Activated CD8-positive, alpha-beta T cell treated with anti-CD3 and anti-CD28 coated beads for 36 hours (primary cell): ENCODE measurements around the gene CELF4. TPM values are rescaled to one million over a fixed set of nuclear protein-coding genes. Genes with fewer than 3 reads are reported as not detected.
A peak's percentile ranks its signal among the peaks of the same experiment; 100 is the strongest.

ENCODE experiments used
- ATAC-seq: fragments of 200-7000 bp; cut with Tn5 transposase; one replicate; pipeline ENCODE4 v1.10.0; 2021; ENCODE audit warnings: mild to moderate bottlenecking, moderate library complexity
- CTCF ChIA-PET: fragments of 350-600 bp; sonication (Branson Sonifier 250); formaldehyde crosslinking; loops from one replicate; lab custom pipeline; 2021; ENCODE audit warnings: antibody characterized with exemption; lab: Charles Lee
- POLR2A ChIA-PET: fragments of 350-600 bp; sonication (Branson Sonifier 250); formaldehyde crosslinking; loops from one replicate; lab custom pipeline; 2021; ENCODE audit warnings: antibody characterized with exemption; lab: Charles Lee
- DNase-seq: peaks from one replicate; pipeline ENCODE4 v3.0.0-alpha.2; 2020
- H3K27ac Mint-ChIP-seq: one replicate; pipeline ENCODE4 v1.8.0; 2021; ENCODE audit warnings: mild to moderate bottlenecking, mixed read lengths
- H3K27me3 Mint-ChIP-seq: one replicate; pipeline ENCODE4 v1.8.0; 2021; ENCODE audit warnings: mixed read lengths
- H3K36me3 Mint-ChIP-seq: one replicate; pipeline ENCODE4 v1.8.0; 2021; ENCODE audit warnings: low read depth, mixed read lengths
- H3K4me1 Mint-ChIP-seq: one replicate; pipeline ENCODE4 v1.8.0; 2021; ENCODE audit warnings: low read depth, mixed read lengths
- H3K4me3 Mint-ChIP-seq: one replicate; pipeline ENCODE4 v1.8.0; 2021; ENCODE audit warnings: mild to moderate bottlenecking, moderate library complexity, mixed read lengths
- H3K9me3 Mint-ChIP-seq: one replicate; pipeline ENCODE4 v1.8.0; 2021; ENCODE audit warnings: mixed read lengths
- intact Hi-C: fragments of 100-400 bp; cut with micrococcal nuclease; formaldehyde crosslinking; loops from one replicate; pipeline ENCODE4 v1.10.0; 2022
- total RNA-seq, 2 experiments: library from RNA; stranded (reverse); gene quantifications; one replicate each; pipeline ENCODE4 v1.2.3, GENCODE V29; 2021
- TF ChIP-seq, protein P1 (sequence below): fragments of 200-600 bp; IDR thresholded peaks from one replicate; pipeline ENCODE4 v1.8.0; 2022; ENCODE audit warnings: antibody characterized with exemption, mild to moderate bottlenecking

Gene CELF4
- total RNA-seq, 2 experiments from 2014 or later, result not detected

DNA sequence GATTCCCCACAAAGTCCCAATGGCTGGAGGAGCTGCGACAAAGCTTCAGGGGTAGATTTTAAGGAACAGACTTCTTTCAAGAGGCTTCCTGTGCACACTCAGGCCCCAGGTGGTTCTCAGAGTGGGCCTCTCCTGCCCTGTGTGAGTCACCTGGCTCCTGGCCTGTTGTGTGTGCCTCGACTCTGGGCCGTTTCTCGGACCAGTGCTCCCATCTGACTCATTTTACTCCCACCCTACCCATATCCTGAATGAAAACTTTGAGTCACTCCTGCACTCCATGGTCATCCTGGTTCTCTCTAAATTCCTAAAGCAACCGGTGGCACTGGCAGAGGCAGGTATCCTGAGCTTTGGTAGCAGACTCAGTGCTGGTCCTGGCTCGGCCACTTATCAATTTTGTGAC lies 84.1 kb downstream of the CELF4 start:
- no peak overlapping the region for H3K4me3 Mint-ChIP-seq
- DNase-seq, result no peak
- CTCF ChIA-PET, result interaction anchor here (0.9 kb wide), 1 partner anchor 95 kb away, joined by 3 read pairs; no protein-coding TSS in a partner anchor
- no peak overlapping the region for H3K27ac Mint-ChIP-seq
- no peaks in the 10 kb centered on the region for H3K9me3 Mint-ChIP-seq
- TF ChIP-seq, protein P1, sequence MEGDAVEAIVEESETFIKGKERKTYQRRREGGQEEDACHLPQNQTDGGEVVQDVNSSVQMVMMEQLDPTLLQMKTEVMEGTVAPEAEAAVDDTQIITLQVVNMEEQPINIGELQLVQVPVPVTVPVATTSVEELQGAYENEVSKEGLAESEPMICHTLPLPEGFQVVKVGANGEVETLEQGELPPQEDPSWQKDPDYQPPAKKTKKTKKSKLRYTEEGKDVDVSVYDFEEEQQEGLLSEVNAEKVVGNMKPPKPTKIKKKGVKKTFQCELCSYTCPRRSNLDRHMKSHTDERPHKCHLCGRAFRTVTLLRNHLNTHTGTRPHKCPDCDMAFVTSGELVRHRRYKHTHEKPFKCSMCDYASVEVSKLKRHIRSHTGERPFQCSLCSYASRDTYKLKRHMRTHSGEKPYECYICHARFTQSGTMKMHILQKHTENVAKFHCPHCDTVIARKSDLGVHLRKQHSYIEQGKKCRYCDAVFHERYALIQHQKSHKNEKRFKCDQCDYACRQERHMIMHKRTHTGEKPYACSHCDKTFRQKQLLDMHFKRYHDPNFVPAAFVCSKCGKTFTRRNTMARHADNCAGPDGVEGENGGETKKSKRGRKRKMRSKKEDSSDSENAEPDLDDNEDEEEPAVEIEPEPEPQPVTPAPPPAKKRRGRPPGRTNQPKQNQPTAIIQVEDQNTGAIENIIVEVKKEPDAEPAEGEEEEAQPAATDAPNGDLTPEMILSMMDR, result no peak
- POLR2A ChIA-PET, result no interaction called here
- H3K4me1 Mint-ChIP-seq, result peaks cover 6% of the 10 kb centered on the region
- ATAC-seq, result no peak
- peaks cover 31% of the 10 kb centered on the region for H3K27me3 Mint-ChIP-seq
- H3K36me3 Mint-ChIP-seq, result no peaks in the 10 kb centered on the region
- intact Hi-C loops, result no loop called here

DNA sequence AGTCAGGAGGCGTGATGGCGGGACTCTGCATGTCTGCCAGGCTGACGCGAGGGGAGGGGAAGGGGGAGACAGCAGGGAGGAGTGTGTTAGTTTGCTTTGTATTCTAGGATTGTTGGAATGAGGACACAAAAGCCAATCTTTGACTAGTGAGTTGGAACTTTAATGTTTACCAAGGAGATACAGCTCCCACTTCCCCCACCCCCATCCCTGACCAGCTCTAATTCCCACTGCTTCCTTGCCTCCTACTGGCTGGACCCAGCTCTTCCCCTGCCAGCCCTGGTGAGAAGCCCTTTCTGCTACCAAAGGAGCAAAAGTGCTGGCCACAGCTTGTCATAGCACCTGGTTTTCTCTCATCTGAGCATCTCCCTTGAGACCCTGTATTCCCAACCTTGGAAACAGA lies 84.5 kb downstream of the CELF4 start:
- no peaks in the 10 kb centered on the region for H3K9me3 Mint-ChIP-seq
- DNase-seq (no peak), ATAC-seq (no peak)
- H3K27ac Mint-ChIP-seq, result no peak overlapping the region
- H3K27me3 Mint-ChIP-seq, result peaks cover 29% of the 10 kb centered on the region
- H3K36me3 Mint-ChIP-seq, result no peaks in the 10 kb centered on the region
- CTCF ChIA-PET, result interaction anchor here (0.9 kb wide), 1 partner anchor 95 kb away, joined by 3 read pairs; no protein-coding TSS in a partner anchor
- no peak overlapping the region for H3K4me3 Mint-ChIP-seq
- TF ChIP-seq, protein P1, result no peak
- intact Hi-C loops, result no loop called here
- POLR2A ChIA-PET, result interaction anchor here (0.6 kb wide), 1 partner anchor 80 kb away, joined by 3 read pairs; no protein-coding TSS in a partner anchor
- H3K4me1 Mint-ChIP-seq, result peaks cover 4% of the 10 kb centered on the region

DNA sequence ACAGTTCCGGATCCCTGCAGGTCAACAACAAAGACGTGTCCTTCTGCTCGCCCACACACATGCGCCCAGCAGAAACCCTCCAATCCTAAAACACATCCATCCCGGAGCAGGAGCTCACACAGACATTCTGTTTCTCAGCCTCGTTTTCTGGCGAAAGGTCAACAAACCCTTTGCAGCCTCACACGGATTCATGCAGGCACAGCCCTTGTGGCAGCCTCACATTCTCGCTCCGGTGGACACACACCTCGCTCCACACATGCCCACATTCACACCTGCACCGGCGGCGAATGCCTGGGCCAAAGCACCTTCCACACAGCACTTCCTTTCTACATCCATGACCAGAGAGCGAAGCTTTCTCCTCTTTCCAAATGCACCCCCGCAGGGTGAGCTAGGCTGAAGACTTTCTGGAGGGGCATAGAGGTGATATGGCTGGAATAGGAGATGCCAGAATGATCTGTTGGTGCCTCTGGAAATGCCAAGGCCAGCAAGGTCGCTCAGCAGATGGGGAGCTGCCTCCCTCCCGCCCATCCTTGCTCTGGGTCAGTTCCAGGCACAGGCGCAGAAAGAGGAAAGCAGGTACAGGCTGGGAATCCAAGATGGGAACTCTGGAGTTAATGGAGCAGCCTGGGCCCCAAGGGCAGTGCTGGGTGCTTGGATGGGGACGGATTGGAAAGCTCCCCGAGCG lies 88.8 kb downstream of the CELF4 start:
- intact Hi-C loops, result loop anchor here (10.0 kb wide), 2 partner anchors 92 to 532 kb away; no protein-coding TSS in a partner anchor
- TF ChIP-seq, protein P1, result no peak
- no peak for ATAC-seq
- ChIA-PET POLR2A (no interaction called here), CTCF (interaction anchor here (1.2 kb wide), 1 partner anchor 534 kb away, joined by 4 read pairs; no protein-coding TSS in a partner anchor)
- DNase-seq, result no peak
- Mint-ChIP-seq H3K36me3 (no peaks in the 10 kb centered on the region), H3K27ac (no peak overlapping the region), H3K27me3 (peaks cover 9% of the 10 kb centered on the region), H3K4me1 (no peaks in the 10 kb centered on the region), H3K4me3 (no peak overlapping the region), H3K9me3 (no peaks in the 10 kb centered on the region)

DNA sequence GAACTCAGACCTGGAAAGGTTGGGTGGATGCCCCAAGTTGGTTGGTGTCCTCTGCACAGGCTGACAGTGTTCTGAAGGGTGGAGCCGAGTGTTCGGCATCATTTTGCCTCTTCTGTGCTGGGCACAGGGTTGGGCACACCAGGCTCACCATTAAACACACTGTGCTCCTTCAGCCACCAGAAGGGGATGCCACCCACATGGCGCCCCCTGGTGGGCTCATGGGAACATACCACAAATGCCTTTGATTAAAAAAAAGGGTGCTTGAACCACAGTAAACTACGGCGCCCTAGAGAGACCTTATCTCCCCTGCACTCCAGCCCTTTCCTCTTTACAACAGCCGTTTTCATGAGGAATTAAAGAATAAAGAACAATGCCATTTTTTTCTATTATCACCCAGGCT lies 89.4 kb downstream of the CELF4 start:
- Mint-ChIP-seq H3K4me1 (no peaks in the 10 kb centered on the region), H3K27ac (no peak overlapping the region), H3K4me3 (no peak overlapping the region), H3K9me3 (no peaks in the 10 kb centered on the region), H3K36me3 (no peaks in the 10 kb centered on the region), H3K27me3 (peaks cover 9% of the 10 kb centered on the region)
- TF ChIP-seq, protein P1, result peak; percentile 54
- DNase-seq, result peak; percentile 53
- intact Hi-C loops, result loop anchor here (10.0 kb wide), 2 partner anchors 91 to 531 kb away; no protein-coding TSS in a partner anchor
- ATAC-seq, result no peak
- ChIA-PET POLR2A (no interaction called here), CTCF (no interaction called here)

DNA sequence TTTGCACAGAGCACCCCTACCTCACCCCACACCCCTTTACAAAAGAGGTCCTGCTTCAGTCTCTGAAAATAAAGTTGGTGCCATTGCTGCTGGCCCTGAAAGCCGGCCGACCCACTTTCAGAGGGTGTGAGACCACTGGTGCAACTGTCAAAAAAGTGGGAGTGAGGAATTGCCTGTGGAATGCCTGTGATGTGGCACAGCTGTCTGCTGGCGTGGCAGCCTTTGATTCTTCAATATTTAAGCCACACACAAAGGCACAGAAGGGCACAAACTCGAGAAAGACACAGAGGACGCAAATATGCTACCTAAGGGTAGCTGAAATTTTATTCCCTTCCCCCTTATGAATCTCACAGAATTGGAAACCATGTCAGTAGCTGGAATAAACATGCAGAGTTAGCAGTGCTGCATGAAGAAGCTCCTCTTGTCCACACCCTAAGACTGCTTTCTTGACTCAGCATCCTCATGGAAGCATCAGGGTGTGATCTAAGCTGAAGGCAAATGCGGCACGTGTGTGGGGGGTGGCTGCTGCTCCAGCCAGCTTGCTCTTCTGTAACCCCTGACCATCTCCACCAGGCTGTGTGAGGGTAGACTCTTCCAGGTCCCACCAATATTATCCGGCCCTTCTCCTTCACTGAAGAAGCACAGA lies 92.3 kb downstream of the CELF4 start:
- intact Hi-C loops, result loop anchor here (10.0 kb wide), 2 partner anchors 89 to 529 kb away; no protein-coding TSS in a partner anchor
- DNase-seq (no peak), ATAC-seq (no peak)
- no peak overlapping the region for H3K27ac Mint-ChIP-seq
- ChIA-PET POLR2A (no interaction called here), CTCF (interaction anchor here (0.7 to 0.9 kb wide), 2 partner anchors 12 to 55 kb away, joined by 3 read pairs; no protein-coding TSS in a partner anchor)
- H3K4me1 Mint-ChIP-seq, result no peaks in the 10 kb centered on the region
- H3K27me3 Mint-ChIP-seq, result peaks cover 4% of the 10 kb centered on the region
- H3K9me3 Mint-ChIP-seq, result no peaks in the 10 kb centered on the region
- H3K4me3 Mint-ChIP-seq, result no peak overlapping the region
- H3K36me3 Mint-ChIP-seq, result no peaks in the 10 kb centered on the region
- TF ChIP-seq, protein P1, result no peak
